Chondrocyte (in vitro differentiated cells): Measurements from ENCODE around the gene MCM5. TPM values are rescaled to one million over a fixed set of nuclear protein-coding genes. Genes with fewer than 3 reads are reported as not detected.

Source experiments
- DNase-seq: peaks from one replicate; pipeline ENCODE4 v3.0.0; 2021; ENCODE audit warnings: mixed read lengths, low spot score
- H3K27ac Mint-ChIP-seq: one replicate; pipeline ENCODE4 v1.8.0; 2021; ENCODE audit warnings: mild to moderate bottlenecking, moderate library complexity, mixed read lengths; ENCODE audit not compliant: unreplicated experiment
- H3K27me3 Mint-ChIP-seq: 2 replicates; pipeline ENCODE4 v1.8.0; 2021; ENCODE audit warnings: low read depth, mixed read lengths
- H3K36me3 Mint-ChIP-seq: 2 replicates; pipeline ENCODE4 v1.8.0; 2021; ENCODE audit warnings: low read depth, mixed read lengths
- H3K4me1 Mint-ChIP-seq: 2 replicates; pipeline ENCODE4 v1.8.0; 2021; ENCODE audit warnings: low read depth, mild to moderate bottlenecking, mixed read lengths
- H3K4me3 Mint-ChIP-seq: one replicate; pipeline ENCODE4 v1.8.0; 2021; ENCODE audit warnings: mild to moderate bottlenecking, moderate library complexity, mixed read lengths; ENCODE audit not compliant: unreplicated experiment
- H3K9me3 Mint-ChIP-seq: 2 replicates; pipeline ENCODE4 v1.8.0; 2021; ENCODE audit warnings: low read depth, mixed read lengths
- total RNA-seq: library from RNA; stranded (reverse); gene quantifications from 3 replicates; pipeline ENCODE4 v1.2.1, GENCODE V29; 2021
- TF ChIP-seq, protein P1 (sequence below): fragments of 200-600 bp; sonication (generic); IDR thresholded peaks from 2 replicates; pipeline ENCODE4 v1.5.0; 2021; ENCODE audit warnings: antibody characterized with exemption, mild to moderate bottlenecking, moderate library complexity

MCM5 gene
- total RNA-seq, 1 donor from 2014 or later: 14.4 TPM

- TF ChIP-seq, protein P1, sequence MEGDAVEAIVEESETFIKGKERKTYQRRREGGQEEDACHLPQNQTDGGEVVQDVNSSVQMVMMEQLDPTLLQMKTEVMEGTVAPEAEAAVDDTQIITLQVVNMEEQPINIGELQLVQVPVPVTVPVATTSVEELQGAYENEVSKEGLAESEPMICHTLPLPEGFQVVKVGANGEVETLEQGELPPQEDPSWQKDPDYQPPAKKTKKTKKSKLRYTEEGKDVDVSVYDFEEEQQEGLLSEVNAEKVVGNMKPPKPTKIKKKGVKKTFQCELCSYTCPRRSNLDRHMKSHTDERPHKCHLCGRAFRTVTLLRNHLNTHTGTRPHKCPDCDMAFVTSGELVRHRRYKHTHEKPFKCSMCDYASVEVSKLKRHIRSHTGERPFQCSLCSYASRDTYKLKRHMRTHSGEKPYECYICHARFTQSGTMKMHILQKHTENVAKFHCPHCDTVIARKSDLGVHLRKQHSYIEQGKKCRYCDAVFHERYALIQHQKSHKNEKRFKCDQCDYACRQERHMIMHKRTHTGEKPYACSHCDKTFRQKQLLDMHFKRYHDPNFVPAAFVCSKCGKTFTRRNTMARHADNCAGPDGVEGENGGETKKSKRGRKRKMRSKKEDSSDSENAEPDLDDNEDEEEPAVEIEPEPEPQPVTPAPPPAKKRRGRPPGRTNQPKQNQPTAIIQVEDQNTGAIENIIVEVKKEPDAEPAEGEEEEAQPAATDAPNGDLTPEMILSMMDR: no peak
- Mint-ChIP-seq H3K27ac (no peak overlapping the region), H3K4me3 (no peak overlapping the region), H3K36me3 (no peaks in the 10 kb centered on the region), H3K27me3 (peaks cover 13% of the 10 kb centered on the region), H3K9me3 (no peaks in the 10 kb centered on the region), H3K4me1 (peaks cover 26% of the 10 kb centered on the region)
- DNase-seq: no peak
These were observed 50.1 kb downstream of the MCM5 start for GRCh38 chr22:35449829-35450689.

GRCh38 chr22:35450824-35451569 lies 51.1 kb downstream of the MCM5 start:
- Mint-ChIP-seq H3K36me3 (no peaks in the 10 kb centered on the region), H3K9me3 (no peaks in the 10 kb centered on the region), H3K27me3 (peaks cover 13% of the 10 kb centered on the region), H3K4me1 (peaks cover 23% of the 10 kb centered on the region), H3K27ac (no peak overlapping the region), H3K4me3 (no peak overlapping the region)
- TF ChIP-seq, protein P1: no peak
- DNase-seq: no peak

DNA sequence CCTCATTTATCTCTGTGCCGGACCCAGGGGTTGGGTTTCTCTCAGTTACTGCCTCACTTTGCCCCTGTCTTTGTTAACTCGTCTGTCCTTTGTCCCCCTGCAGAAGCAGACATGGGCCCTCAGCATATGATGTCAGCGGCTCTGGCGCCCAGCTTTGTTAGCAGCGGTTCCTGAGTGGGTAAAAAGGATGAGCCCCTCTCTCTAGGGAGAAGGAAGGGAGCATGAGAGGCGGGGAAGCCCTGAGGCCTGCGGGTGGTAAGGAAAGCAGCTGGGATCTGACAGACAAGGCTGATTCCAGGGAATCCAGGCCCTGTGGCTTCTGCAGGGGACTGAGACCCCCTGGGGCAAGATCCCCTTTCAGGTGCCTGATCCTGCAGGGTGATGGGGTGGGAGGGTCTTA lies 51.7 kb downstream of the MCM5 start:
- H3K9me3 Mint-ChIP-seq: no peaks in the 10 kb centered on the region
- H3K27me3 Mint-ChIP-seq: peaks cover 13% of the 10 kb centered on the region
- H3K4me1 Mint-ChIP-seq: peaks cover 17% of the 10 kb centered on the region
- TF ChIP-seq, protein P1: no peak
- no peak for DNase-seq
- no peaks in the 10 kb centered on the region for H3K36me3 Mint-ChIP-seq
- H3K27ac Mint-ChIP-seq: no peak overlapping the region
- no peak overlapping the region for H3K4me3 Mint-ChIP-seq

DNA sequence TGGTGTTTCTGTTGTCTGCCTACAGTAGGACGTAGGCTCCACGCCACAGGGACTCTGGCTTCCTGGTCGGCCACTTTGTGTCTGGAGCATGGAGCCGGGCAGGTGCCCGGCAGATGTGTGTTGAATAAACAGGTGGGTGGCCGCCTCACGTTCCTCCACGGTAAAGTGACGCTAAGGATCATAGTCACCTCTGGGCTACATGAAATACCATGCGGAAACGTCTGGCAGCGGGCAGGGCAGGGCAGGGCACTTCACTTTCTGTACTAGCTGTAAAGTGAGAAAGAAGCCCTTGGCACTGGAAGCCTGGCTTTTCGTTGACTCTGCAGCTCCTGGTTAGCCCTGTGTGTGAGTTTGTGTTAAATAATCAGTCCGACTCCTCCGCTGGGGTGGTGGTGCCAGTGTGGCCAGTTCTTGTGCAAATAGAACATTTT lies 52.4 kb downstream of the MCM5 start:
- peaks cover 13% of the 10 kb centered on the region for H3K27me3 Mint-ChIP-seq
- peaks cover 11% of the 10 kb centered on the region for H3K4me1 Mint-ChIP-seq
- no peak overlapping the region for H3K4me3 Mint-ChIP-seq
- TF ChIP-seq, protein P1: no peak
- H3K9me3 Mint-ChIP-seq: no peaks in the 10 kb centered on the region
- H3K27ac Mint-ChIP-seq: no peak overlapping the region
- no peak for DNase-seq
- no peaks in the 10 kb centered on the region for H3K36me3 Mint-ChIP-seq
